CD4-positive, alpha-beta T cell treated with Interleukin-17A for 4 hours (primary cell): ENCODE measurements around the gene MT1F.
"Not testable (repeated sequence)": the region's sequence is repeated elsewhere in the genome, so short reads cannot be mapped to it uniquely, and the experiment has no call there.

ENCODE experiments used
- DNase-seq: peaks from one replicate; pipeline ENCODE4 v3.0.0-alpha.2; 2020; ENCODE audit warnings: mixed read lengths

MT1F gene

DNA sequence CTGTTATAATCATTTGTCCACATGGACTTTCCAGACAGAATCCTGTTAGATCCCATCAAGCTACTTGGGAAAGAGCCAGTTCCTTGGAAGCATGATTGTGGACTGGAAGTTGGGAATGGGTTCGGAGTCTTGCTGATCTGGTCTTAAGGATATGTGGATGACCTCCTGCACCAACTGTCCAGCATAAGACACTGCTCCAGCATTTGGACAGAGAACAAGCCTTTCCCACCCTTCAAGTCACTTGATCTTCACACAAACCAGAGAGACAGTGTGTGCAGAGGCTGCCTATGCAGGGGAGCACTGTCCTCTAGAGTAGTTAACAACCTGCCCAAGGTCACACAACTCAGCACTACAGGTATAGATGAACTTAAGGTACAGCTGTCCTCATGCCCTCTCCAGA, 11.9 kb upstream of the MT1F start:
- no peak for DNase-seq

DNA sequence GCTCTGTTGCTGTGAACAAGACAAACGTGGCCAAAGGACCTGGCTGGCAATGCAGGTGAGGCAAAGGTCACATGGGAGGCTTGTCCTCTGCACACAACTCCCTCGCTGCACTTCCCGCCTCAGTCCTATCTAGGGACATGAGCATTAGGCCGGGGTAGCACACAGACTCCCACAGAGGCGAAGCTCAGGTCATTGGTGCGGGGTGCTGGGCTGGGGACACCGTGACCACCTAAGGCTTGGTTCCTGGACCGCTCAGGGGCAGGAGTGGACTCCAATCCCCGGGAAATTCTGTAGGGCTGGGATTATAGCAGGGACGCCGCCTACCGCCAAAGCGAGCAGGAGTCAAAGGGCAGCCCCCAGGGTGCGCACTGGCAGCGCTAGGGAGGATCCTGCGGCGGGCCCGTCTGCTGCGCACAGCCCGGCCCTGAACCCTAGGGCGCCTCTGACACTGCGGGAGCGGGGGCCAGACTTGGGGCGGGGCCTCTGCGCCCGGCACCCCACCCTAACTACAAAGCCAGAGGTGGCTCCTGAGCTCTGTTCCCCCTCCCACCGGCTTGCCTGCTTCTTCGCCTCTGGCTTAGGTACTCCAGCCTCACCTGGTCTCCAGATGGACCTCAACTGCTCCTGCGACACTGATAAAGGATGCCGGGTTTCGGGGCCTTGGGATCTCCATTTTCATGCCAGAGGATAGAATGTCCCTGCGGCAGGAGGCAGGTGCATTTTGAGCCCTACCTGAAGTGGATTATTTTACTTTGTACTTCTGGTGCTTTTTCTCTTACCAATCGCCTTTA, 9.9 kb upstream of the MT1F start:
- DNase-seq: no peak

DNA sequence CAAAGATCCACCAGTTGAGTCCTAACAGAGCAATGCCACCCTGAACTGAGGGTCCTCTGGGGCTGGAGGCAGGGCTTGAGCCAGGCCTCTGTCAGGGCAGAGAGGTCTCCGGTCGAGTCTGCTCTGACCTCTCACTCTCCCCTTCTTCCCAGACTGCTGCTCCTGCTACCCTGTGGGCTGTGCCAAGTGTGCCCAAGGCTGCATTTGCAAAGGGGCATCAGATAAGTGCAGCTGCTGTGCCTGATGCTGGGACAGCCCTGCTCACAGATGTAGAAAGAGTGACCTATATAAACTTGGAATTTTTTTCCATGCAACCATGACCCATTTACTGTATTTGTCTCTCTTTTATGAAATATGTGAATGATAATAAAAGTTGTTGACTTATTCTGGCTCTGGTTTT, 8.5 kb upstream of the MT1F start:
- no peak for DNase-seq

DNA sequence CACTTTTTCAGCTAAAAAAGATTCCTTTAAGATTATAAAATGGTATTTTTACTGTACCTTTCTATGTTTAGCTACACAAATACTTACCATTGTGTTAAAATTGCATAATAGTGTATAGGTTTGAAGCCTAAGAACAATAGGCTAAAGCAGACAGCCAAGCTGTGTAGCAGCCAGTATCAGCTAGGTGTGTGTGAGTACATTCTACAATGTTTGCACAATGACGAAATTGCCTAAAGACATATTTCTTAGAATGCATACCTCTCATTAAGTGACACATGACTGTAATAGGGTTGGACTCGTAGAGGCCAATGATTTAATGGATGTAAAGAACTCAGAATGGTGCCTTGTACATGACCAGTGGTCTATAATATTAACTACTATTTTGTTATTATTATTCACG, 7.9 kb upstream of the MT1F start:
- no peak for DNase-seq

DNA sequence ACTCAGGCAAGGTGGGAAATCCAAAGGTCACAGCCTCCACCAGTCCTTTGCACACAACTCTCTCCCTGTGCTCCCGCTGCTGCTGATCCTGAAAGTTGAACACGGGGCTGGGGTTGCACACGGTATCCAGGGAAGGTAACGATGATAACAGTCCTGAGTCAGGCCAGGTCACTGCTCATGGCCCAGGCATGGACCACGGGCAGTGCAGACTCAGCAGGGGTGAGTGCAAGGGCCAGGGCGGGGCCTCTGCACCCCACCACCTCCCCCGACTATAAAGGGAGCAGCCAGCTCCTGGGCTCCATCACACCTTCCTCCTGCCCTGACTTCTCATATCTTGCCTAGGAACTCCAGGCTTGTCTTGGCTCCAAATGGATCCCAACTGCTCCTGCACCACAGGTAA, 6.2 kb upstream of the MT1F start, which contains the start of gene MT1B:
TSS of gene MT1B (plus strand) at position 301 of the 400 bp plus-strand sequence. CDS start at position 369, 68 bp downstream.
- no peak for DNase-seq

DNA sequence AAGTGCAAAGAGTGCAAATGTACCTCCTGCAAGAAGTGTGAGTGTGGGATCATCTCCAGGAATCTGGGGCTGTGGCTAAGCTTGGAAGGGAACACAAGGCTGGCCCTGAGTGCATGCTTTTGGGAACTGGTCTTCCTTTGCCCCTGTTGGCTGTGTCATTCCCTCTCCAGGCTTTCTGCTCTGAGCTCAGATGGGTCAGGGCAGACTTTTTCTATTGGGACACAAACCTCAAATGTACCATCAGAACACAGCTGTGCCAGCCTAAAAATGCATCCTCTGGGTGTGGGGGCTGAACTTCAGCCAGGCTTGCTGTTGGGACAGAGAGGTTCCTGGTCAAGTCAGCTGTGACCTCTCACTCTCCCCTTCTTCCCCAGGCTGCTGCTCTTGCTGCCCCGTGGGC, 5.2 kb upstream of the MT1F start:
- DNase-seq: no peak

DNA sequence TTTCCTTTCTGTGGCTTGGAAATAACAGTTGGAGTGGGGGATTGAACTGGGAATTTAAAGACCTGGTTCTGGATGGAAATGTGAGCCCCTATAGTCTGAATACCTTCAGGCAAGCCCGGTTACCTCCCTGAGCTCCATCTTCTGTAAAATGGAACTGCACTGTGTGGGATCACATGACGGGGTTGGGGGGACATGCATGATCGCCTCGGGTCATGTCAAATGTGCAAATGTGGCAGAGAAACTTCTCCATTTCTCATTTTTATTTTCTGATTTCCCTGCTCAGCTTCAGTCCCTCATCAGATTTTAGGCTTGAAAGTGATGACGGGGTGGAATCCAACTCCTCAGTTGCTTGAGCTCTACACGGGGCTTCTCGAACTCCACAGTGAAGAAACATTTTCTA, 4.5 kb upstream of the MT1F start:
- DNase-seq: no peak

DNA sequence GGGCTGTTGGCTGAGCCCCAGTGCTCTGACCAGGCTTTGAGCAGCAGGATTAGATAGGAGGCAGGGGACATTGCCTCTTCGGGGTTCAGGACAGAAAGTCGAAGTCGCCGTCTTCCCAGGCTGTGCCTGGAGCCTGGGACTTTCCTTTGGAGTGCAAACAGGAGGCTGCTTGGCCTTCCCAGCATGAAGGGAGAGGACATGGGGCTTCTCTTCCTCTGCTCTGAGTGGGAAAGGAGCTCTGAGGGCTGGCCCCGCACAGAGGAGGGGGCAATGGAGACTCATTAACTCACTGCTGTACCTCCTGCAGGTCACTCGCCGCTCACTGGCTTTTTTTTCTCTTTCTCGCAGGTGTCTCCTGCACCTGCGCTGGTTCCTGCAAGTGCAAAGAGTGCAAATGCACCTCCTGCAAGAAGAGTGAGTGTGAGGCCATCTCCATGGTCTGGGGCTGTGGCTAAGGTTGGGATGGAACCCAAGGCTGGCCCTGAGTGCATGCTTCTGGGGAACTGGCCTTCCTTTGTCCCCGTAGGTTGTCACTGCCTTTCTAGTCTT, 642 bp downstream of the MT1F start:
- DNase-seq: no peak

DNA sequence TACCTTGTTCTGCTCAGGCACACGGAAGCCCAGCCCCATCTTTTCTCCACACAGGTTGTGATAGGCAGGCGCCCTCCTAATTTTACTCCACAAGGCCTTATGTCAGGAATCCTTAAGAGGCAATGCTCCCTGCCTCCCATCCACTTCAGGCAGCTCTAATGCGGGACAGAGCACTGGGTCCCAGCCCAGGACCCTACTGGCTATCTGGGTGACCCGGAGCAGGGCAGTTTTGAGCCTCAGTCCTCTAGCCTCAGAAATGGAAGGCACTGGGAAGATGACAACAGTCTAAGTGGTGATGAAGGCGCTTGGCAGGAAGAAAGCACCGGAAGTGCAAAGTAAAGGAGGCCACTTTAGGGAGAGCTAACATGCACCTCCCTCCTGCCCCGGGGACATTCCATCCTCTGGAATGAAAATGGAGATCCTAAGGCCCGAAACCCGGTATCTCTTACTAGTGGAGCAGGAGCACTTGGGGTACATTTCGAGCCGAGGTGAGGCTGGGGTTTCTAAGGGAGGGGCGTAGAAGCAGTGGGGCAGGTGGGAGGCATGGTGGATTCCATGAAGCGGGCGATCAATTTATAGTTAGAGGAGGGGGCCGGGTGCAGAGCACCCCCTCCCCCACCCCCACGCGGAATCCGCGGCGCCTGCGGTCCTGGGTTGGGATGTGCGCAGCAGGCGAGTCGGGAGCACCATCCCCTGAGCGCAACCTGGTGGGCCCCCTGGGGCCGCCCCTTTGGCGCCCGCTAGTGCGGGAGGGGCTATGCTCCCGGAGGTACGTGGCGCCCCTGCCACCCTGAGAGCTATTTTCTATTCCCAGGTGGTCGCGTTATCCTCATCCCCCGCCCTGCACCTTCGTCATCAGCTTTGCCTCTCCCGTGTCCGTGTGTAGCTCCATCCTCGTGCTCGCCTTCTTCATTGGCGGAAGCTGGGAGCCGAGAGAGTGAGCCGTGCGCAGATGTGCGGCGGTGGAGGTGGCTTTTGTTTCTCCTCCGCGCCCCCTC, 4.9 kb downstream of the MT1F start:
- peak; percentile 55 for DNase-seq

DNA sequence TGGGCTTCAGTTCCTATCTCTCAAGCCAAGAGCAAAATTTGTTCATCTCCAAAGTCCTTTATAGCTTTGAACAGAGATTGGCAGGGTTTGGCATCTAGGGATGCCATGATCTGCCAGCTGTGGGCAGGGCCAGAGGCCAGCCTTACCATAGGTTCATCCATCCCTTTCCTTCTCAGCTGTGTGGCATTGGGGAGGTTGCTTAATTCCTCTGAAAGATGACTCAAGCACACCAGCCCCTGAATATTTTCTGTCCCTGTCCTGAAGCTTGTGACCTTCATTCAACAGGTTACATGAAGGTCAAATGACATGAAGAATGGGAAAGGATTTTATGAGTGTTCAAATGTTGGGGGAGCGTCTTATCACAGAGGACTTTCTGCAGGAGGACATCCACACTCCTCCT, 6.7 kb downstream of the MT1F start:
- no peak for DNase-seq

DNA sequence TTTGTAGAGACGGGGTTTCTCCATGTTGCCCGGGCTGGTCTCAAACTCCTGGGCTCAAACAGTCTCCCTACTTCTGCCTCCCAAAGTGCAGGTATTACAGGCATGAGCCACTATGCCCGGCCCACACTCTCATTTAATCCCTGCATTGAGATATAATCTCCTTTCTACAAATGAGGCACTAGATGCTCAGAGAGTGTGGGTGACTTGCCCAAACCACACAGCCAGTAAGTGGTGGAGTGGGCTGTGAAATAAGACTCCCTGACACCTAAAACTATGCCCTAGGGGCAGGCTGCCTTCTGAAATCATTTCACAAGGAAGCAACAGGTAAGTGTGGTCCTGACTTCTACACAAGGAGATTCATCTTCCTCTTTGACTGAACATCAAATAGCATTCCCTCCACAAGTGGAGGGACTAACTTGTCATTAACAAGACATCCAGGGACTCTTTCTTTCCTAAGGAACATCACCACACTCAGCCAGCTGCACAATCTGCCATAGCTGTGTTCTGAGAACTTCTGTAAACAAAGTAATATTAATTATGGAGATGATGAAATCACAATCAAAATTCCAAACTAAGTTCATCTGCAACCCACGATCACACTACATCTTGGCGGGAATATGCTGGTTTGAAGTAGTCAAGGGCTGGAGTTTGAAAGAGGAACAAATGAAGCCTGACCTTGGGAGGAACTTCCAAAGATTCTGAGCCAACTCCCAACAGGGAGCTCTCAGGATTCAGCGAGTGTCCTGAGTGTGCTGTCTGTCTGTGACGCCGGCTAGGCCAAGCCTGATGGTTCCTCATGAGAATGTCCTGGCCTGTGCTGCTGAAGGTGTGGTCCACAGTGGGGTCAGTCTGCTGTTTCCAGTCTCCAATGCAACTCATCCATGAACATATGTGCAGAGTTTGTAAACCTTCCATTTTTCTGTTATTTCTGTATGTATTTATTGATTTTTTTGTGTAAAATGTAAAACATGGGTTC, 7.8 kb downstream of the MT1F start:
- not testable (repeated sequence) for DNase-seq

DNA sequence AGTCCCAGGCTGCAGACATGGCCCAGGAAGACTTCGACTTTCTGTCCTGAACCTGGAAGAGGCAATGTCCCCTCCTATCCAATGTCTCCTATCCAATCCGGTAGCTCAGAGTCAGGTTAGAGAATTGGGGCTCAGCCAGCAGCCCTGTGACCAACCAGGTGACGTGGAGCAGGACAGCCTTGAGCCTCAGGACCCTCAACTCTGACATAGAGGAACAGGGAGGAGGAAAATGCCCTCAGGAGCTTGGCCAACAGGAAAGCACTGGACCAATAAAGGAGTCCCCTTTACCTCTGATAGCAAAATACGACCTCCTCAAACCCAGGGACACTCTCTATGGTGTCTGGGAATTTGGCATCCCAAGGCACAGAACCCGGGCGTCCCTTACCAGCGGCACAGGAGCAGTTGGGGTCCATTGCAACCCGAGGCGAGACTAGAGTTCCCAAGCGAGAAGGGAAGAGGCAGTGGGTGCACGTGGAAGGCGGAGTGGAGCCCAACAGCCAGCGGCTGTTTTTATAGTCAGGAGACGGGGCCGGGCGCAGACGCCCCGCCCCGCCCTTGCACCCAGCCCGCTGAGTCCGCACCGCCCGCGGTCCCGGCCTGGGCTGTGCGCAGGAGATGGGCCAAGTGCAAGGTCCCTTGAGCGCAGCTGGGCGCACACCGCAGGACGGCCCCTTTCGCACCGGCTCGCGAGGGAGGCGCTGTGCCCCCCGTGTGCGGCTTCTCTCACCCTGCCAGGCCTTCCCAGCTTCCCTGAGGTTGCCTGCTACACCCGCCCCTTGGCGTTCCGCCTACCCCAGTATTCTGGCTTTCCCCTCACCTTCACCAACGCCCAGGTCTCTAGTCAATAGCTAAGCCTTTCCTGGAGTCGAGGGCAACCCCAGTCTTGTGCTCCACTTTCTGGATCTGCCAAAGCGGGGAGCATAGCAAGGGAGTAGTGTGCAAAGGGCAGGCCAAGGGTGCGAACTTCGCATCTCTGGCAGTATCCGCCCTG, 10.1 kb downstream of the MT1F start, which contains the start of gene MT1G:
TSS of gene MT1G (minus strand) at position 485 of the 991 bp plus-strand sequence. CDS start at position 413, 72 bp downstream.
- DNase-seq: peak; percentile 23

DNA sequence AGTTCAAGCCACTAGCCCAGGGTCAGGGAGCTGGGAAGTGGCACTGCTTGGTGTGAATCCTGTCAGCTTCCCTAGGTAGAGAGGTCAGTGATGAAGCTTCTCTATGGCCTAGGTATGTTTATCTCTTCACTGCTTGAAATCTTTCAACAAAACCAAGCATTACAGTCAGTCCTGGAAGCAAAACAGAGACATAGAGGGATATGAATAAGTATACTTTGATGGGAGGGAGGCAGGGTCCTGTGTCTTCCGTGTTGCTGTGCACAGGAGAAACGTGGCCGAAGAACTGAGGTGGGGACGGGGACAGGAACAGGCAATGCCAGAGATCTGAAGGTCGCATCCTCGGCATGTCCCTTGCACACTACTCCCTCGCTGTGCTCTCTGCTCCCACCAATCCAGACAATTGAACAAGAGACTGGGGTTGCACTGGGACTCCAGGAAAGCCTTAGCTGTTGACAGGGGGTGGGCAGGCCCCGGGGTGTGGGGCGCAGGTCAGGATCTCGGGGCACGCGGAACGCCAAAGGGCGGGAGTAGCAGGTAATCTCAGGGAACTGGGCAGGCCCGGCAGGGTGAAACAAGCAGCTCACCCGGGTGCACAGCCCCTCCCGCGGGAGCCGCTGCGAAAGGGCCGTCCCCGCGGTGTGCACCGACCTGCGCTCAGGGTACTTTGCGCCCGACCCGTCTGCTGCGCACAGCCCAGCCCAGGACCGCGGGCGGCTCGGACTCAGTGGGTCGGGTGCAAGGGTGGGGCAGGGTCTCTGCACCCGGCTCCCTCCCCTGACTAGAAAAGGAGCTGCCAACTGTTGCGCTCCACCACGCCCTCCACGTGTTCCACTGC, 11.5 kb downstream of the MT1F start, which contains the start of gene MT1H:
TSS of gene MT1H (plus strand) at position 810 of the 835 bp plus-strand sequence. CDS start 71 bp downstream, outside the sequence.
- no peak for DNase-seq

DNA sequence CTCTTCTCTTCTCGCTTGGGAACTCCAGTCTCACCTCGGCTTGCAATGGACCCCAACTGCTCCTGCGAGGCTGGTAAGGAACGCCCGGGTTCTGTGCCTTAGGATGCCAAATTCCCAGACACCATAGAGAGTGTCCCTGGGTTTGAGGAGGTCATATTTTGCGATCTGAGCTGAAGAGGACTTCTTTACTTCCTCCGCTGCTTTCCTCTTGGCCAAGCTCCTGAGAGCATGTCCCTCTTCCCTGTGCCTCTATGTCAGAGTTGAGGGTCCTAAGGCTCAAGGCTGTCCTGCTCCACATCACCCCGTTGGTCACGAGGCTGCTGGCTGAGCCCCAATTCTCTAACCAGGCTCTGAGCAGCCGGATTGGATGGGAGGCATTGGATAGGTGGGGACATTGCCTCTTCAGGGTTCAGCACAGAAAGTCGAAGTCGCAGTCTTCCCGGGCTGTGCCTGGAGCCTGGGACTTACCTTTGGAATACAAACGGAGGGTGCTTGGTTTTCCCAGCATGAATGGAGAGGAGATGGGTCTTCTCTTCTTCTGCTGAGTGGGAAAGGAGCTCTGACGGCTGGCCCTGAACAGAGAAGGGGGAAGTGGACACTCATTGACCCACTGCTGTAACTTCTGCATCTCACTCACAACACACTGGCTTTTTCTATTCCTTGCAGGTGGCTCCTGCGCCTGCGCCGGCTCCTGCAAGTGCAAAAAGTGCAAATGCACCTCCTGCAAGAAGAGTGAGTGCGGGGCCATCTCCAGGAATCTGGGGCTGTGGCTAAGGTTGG, 12.3 kb downstream of the MT1F start:
- no peak for DNase-seq

DNA sequence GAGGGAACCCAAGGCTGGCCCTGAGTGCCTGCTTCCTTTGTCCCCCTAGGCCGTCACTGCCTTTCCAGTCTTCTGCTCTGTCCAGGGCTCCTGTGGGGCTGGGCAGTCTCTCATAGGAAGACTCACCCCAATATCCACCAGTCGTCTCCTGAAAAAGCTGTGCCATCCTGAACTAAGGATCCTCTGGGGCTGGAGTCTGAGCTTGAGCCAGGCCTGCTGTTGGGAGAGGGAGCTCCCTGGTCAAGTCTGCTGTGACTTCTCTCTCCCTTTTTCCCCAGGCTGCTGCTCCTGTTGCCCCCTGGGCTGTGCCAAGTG, 12.8 kb downstream of the MT1F start:
- no peak for DNase-seq

DNA sequence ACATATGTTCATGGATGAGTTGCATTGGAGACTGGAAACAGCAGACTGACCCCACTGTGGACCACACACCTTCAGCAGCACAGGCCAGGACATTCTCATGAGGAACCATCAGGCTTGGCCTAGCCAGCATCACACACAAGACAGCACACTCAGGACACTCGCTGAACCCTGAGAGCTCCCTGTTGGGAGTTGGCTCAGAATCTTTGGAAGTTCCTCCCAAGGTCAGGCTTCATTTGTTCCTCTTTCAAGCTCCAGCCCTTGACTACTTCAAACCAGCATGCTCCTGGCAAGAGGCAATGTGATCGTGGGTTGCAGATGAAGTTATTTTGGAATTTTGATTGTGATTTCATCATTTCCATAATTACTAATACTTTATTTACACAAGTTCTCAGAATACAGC, 13.9 kb downstream of the MT1F start:
- DNase-seq: not testable (repeated sequence)

DNA sequence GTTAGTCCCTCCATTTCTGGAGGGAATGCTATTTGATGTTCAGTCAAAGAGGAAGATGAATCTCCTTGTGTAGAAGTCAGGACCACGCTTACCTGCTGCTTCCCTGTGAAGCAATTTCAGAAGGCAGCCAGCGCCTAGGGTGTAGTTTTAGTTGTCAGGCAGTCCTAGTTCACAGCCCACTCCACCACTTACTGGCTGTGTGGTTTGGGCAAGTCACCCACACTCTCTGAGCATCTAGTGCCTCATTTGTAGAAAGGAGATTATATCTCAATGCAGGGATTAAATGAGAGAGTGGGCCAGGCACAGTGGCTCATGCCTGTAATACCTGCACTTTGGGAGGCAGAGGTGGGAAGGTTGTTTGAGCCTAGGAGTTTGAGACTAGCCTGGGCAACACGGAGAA, 14.4 kb downstream of the MT1F start:
- DNase-seq: not testable (repeated sequence)

DNA sequence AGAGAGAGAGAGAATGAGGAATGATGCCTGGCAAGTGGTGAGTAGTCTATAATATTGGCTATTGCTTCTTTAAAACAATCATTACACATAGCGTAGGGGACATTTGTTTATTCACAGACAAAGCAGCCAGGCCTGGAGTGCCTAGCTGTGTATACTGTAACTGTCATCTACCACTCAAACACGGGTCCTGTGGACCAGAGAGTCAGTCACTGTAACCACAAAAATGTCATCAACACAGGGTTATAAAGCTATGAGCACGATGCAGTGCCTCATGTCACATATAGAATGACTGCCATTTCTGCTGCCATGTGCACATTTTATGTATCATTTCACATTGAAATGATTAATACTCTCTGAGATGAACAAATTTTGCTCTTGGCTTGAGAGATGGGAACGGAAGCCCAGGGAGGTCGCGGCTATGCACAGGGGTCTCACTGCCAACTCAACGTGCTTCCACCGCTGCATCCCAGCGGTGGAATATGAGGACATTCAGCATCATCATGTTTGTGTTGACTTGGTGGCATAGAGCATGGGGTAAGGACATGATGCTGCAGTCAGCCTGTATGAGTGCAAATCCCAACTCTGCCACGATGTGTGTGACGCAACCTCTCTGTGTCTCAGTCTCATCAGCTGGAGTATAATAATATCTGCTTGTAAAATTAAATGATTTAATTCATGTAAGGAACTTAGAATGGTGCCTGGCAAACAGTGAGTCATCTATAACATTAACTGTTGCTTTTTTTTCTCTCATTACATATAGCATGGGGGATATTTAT, 15.2 kb downstream of the MT1F start:
- no peak for DNase-seq
